ENCODE measurements around the gene SLC25A13. TPM values are rescaled to one million over a fixed set of nuclear protein-coding genes. Genes with fewer than 3 reads are reported as not detected.

Gene SLC25A13
- total RNA-seq, 1 donor from 2014 or later, result 55.8 TPM

GRCh38 chr7:96204601-96205000 lies 117.3 kb downstream of the SLC25A13 start:
- no peak overlapping the region for H3K4me3 Mint-ChIP-seq
- H3K27me3 Mint-ChIP-seq, result no peaks in the 10 kb centered on the region
- no peak overlapping the region for H3K27ac Mint-ChIP-seq
- H3K4me1 Mint-ChIP-seq (ENCODE audit: unreplicated experiment), result peaks cover 6% of the 10 kb centered on the region
- H3K9me3 Mint-ChIP-seq, result no peaks in the 10 kb centered on the region
- TF ChIP-seq CTCF (conservative IDR thresholded peaks at IDR 0.05), result no peak
- H3K36me3 Mint-ChIP-seq, result no peaks in the 10 kb centered on the region
- no peak for DNase-seq (ENCODE audit: extremely low spot score, unreplicated experiment)

GRCh38 chr7:96203786-96204185 lies 118.1 kb downstream of the SLC25A13 start:
- no peak for TF ChIP-seq CTCF (conservative IDR thresholded peaks at IDR 0.05)
- H3K27ac Mint-ChIP-seq, result no peak overlapping the region
- H3K27me3 Mint-ChIP-seq, result no peaks in the 10 kb centered on the region
- no peak for DNase-seq (ENCODE audit: extremely low spot score, unreplicated experiment)
- no peaks in the 10 kb centered on the region for H3K36me3 Mint-ChIP-seq
- H3K4me3 Mint-ChIP-seq, result no peak overlapping the region
- H3K4me1 Mint-ChIP-seq (ENCODE audit: unreplicated experiment), result peaks cover 13% of the 10 kb centered on the region
- no peaks in the 10 kb centered on the region for H3K9me3 Mint-ChIP-seq

- H3K4me1 Mint-ChIP-seq (ENCODE audit: unreplicated experiment), result peaks cover 13% of the 10 kb centered on the region
- no peaks in the 10 kb centered on the region for H3K36me3 Mint-ChIP-seq
- no peak overlapping the region for H3K27ac Mint-ChIP-seq
- H3K9me3 Mint-ChIP-seq, result no peaks in the 10 kb centered on the region
- H3K4me3 Mint-ChIP-seq, result no peak overlapping the region
- no peaks in the 10 kb centered on the region for H3K27me3 Mint-ChIP-seq
- TF ChIP-seq CTCF (conservative IDR thresholded peaks at IDR 0.05), result no peak
- DNase-seq (ENCODE audit: extremely low spot score, unreplicated experiment), result no peak
Observed at GRCh38 chr7:96202102-96202501, 119.8 kb downstream of the SLC25A13 start.

- H3K36me3 Mint-ChIP-seq, result peaks cover 2% of the 10 kb centered on the region
- TF ChIP-seq CTCF (conservative IDR thresholded peaks at IDR 0.05), result no peak
- H3K9me3 Mint-ChIP-seq, result no peaks in the 10 kb centered on the region
- no peak overlapping the region for H3K4me3 Mint-ChIP-seq
- H3K27me3 Mint-ChIP-seq, result no peaks in the 10 kb centered on the region
- H3K27ac Mint-ChIP-seq, result no peak overlapping the region
- DNase-seq (ENCODE audit: extremely low spot score, unreplicated experiment), result no peak
- peaks cover 13% of the 10 kb centered on the region for H3K4me1 Mint-ChIP-seq (ENCODE audit: unreplicated experiment)
Observed at GRCh38 chr7:96200740-96201139, 121.2 kb downstream of the SLC25A13 start.

- H3K9me3 Mint-ChIP-seq, result no peaks in the 10 kb centered on the region
- H3K27ac Mint-ChIP-seq, result peak overlapping the region; percentile 14
Observed at GRCh38 chr7:96199421-96199820, 122.5 kb downstream of the SLC25A13 start.

More at GRCh38 chr7:96199421-96199820, 122.5 kb downstream of the SLC25A13 start:
- TF ChIP-seq CTCF (conservative IDR thresholded peaks at IDR 0.05), result no peak
- no peak overlapping the region for H3K4me3 Mint-ChIP-seq
- no peaks in the 10 kb centered on the region for H3K27me3 Mint-ChIP-seq
- peaks cover 11% of the 10 kb centered on the region for H3K36me3 Mint-ChIP-seq
- H3K4me1 Mint-ChIP-seq (ENCODE audit: unreplicated experiment), result peaks cover 13% of the 10 kb centered on the region
- DNase-seq (ENCODE audit: extremely low spot score, unreplicated experiment), result no peak
